GM21576 (cell line): ENCODE results near the gene TIAM1.
A peak's percentile ranks its signal among the peaks of the same experiment; 100 is the strongest.

Source experiments
- ATAC-seq: cut with Tn5 transposase; IDR thresholded peaks from one replicate; pipeline ENCODE4 v1.9.1; 2021; ENCODE audit warnings: mild to moderate bottlenecking, moderate library complexity; ENCODE audit not compliant: unreplicated experiment

TIAM1 gene

GRCh38 chr21:31145274-31145673 is 198.8 kb downstream of the TIAM1 start:
- no peak for ATAC-seq

GRCh38 chr21:31143036-31143435 is 201.0 kb downstream of the TIAM1 start:
- no peak for ATAC-seq

- no peak for ATAC-seq
These were observed 201.5 kb downstream of the TIAM1 start for GRCh38 chr21:31142600-31142999.

GRCh38 chr21:31141389-31142000 is 202.6 kb downstream of the TIAM1 start:
- ATAC-seq, result no peak

- no peak for ATAC-seq
These were observed 203.4 kb downstream of the TIAM1 start for GRCh38 chr21:31140676-31141075.

GRCh38 chr21:31140025-31140424 is 204.0 kb downstream of the TIAM1 start:
- ATAC-seq, result no peak

- ATAC-seq, result no peak
These were observed 206.1 kb downstream of the TIAM1 start for GRCh38 chr21:31137960-31138359.

GRCh38 chr21:31136891-31137290 is 207.2 kb downstream of the TIAM1 start:
- peak; percentile 57 for ATAC-seq

GRCh38 chr21:31135531-31136184 is 208.4 kb downstream of the TIAM1 start:
- ATAC-seq, result no peak

GRCh38 chr21:31133243-31133830 is 210.7 kb downstream of the TIAM1 start:
- ATAC-seq, result no peak

GRCh38 chr21:31132574-31133242 is 211.4 kb downstream of the TIAM1 start:
- peak; percentile 77 for ATAC-seq

GRCh38 chr21:31130821-31131220 is 213.2 kb downstream of the TIAM1 start:
- no peak for ATAC-seq

- no peak for ATAC-seq
These were observed 215.8 kb downstream of the TIAM1 start for GRCh38 chr21:31128234-31128633.

GRCh38 chr21:31124010-31124409 is 220.1 kb downstream of the TIAM1 start:
- peak; percentile 62 for ATAC-seq

GRCh38 chr21:31119199-31119598 is 224.9 kb downstream of the TIAM1 start:
- no peak for ATAC-seq

- no peak for ATAC-seq
These were observed 226.7 kb downstream of the TIAM1 start for GRCh38 chr21:31117128-31117916.

GRCh38 chr21:31115249-31115648 is 228.8 kb downstream of the TIAM1 start:
- ATAC-seq, result no peak

GRCh38 chr21:31111093-31111492 is 233.0 kb downstream of the TIAM1 start:
- ATAC-seq, result no peak

GRCh38 chr21:31110430-31110829 is 233.6 kb downstream of the TIAM1 start:
- no peak for ATAC-seq

GRCh38 chr21:31107871-31108270 is 236.2 kb downstream of the TIAM1 start:
- ATAC-seq, result no peak

GRCh38 chr21:31107176-31107785 is 236.8 kb downstream of the TIAM1 start:
- no peak for ATAC-seq
